C4-2B (cell line): Measurements from ENCODE around the gene AGTRAP.

ENCODE experiments used
- CTCF ChIP-seq: fragments of 450-650 bp; conservative IDR thresholded peaks from 2 replicates; pipeline ENCODE4 v1.5.1; 2017; ENCODE audit warnings: mild to moderate bottlenecking
- ZFX ChIP-seq: fragments of 450-650 bp; IDR thresholded peaks from 2 replicates; pipeline ENCODE4 v1.6.1; 2017

- TF ChIP-seq CTCF, result no peak
- TF ChIP-seq ZFX, result no peak
Measured at GRCh38 chr1:11777658-11778322, 41.9 kb downstream of the AGTRAP start.
